Stimulated activated CD4-positive, alpha-beta T cell treated with anti-CD3 and anti-CD28 coated beads, Interleukin-15, amount 100 ng/mL, for 24 hours (primary cell): ENCODE results near the gene HOXA9.
A peak's percentile ranks its signal among the peaks of the same experiment; 100 is the strongest.

Source experiments
- DNase-seq: peaks from one replicate; pipeline ENCODE4 v3.0.0-alpha.2; 2020

HOXA9 gene

DNA sequence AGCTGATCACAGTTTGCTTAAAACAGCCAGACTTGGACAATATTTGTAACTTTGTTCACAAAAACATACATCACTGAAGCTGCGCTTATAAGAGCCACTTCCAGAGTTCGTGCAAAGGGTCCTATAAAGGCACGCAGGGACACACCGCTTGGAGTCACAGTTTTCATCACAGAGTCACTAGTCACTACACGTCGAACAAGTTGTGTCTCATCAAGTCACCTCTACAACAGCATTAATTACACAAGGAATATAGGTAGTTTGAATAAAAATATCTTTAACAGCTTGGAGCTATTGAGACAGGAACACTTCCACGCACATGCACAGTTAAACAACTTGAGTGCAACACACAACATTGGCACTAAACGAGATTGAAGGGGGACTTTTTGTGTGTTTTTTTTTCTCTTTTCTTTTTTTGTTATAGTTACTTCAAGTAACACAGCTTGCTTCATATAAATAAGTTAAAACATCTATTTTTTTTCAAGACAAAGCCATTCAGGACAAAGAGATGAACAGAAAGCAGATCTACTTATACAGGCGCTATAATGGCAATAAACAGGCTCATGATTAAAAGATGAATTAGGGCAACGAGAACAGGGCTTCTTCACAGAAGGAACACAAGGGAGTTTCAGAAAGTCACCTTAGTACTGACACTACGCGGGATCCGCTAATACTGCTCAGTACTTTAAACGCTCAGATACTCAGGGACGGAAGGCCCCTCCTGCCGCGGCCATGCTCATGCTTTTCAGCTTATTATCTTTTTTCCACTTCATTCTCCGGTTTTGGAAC, 24.0 kb downstream of the HOXA9 start:
- DNase-seq: no peak

GRCh38 chr7:27140126-27140857, 25.0 kb downstream of the HOXA9 start:
- DNase-seq: no peak

GRCh38 chr7:27139334-27140125, 25.8 kb downstream of the HOXA9 start:
- DNase-seq: no peak

DNA sequence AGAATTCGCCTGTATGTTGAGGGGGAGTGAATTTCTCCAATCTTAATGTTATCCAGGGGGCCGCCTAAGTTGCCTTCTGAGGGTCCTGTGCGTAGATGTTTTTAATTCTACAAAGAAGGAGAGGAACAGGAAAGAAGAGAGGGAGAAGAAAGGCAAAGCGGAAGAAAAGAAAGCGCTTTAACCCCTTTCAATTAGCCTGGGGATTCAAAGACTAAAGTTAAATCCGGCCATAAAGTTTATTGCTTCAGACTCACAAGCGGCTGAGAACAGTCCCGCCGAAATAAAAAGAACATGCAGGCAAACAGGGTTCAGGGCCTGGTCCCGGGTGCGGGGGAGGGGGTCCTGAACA, 26.4 kb downstream of the HOXA9 start:
- no peak for DNase-seq

GRCh38 chr7:27138472-27138871, 26.9 kb downstream of the HOXA9 start:
- DNase-seq: no peak

GRCh38 chr7:27137640-27138315, 27.6 kb downstream of the HOXA9 start:
- no peak for DNase-seq

GRCh38 chr7:27134392-27134791, 30.9 kb downstream of the HOXA9 start:
- DNase-seq: no peak

GRCh38 chr7:27133409-27134231, 31.7 kb downstream of the HOXA9 start:
- DNase-seq: no peak

- DNase-seq: no peak
Observed at GRCh38 chr7:27132978-27133377, 32.4 kb downstream of the HOXA9 start.

GRCh38 chr7:27132214-27132613, 33.1 kb downstream of the HOXA9 start:
- DNase-seq: no peak

DNA sequence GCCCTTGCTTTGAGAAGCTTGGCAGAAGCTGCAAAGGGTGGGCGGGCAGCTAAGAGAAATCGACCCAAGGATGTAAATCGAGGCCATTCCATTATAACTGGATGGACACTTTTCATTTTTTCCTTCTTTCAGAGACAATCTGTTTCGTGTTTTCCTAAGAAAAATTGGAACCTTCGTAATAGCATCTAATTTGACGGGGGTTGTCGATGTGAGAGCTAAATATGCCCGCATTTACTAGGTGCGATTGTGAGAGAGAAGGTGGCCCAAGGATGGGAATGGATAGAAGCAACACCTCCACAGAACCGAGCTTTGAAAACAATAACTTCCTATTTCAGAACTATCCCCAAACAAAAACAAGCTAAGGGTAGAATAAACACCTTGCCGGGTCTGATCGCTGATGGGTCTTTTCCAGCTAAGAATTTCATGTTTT, 33.9 kb downstream of the HOXA9 start:
- DNase-seq: no peak

GRCh38 chr7:27130540-27131389, 34.6 kb downstream of the HOXA9 start, which contains the start of gene HOXA4:
HOXA4 (minus strand) TSS chr7:27130757; CDS start chr7:27130733, 24 bp downstream.
- peak; percentile 77 for DNase-seq

DNA sequence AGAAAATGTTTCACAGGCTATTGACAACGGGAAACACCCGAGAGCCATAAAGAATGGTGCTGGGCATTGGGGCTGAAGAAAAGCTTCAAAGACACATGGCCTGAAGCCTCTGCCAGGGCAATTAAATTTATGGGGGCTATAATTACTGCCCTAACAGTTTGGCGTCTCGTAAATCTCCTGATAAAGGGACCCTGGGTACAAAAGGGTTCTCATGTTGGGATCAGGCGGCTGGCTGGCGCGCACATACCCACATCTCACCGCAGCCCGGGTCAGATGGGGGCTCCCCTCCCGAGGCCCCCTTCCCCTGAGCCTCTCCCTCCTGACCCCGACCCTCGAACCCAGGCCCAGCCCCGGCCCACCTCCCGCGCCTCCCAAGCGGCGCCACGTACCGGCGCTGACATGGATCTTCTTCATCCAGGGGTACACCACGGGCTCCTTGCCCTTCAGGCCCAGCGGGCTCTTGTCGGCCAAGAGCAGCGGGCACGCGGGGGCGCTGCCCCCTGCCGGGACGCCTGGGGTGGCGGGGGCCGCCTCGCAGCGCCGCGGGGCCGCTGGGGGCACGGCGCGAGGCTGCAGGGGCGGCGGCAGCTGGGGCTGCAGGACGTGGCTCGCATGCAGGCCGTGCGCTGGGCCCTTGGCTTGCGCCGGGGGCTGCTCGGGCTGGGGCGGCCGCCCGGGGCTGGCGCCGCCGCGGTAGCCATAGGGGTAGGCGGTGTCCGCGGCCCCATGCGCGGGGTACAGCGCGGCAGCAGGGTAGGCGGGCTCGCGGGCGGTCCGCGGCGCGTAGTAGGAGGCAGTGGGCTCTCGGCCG, 35.4 kb downstream of the HOXA9 start:
- DNase-seq: no peak

- DNase-seq: no peak
Observed at GRCh38 chr7:27128776-27129728, 36.3 kb downstream of the HOXA9 start.

- no peak for DNase-seq
Observed at GRCh38 chr7:27128034-27128433, 37.3 kb downstream of the HOXA9 start.

DNA sequence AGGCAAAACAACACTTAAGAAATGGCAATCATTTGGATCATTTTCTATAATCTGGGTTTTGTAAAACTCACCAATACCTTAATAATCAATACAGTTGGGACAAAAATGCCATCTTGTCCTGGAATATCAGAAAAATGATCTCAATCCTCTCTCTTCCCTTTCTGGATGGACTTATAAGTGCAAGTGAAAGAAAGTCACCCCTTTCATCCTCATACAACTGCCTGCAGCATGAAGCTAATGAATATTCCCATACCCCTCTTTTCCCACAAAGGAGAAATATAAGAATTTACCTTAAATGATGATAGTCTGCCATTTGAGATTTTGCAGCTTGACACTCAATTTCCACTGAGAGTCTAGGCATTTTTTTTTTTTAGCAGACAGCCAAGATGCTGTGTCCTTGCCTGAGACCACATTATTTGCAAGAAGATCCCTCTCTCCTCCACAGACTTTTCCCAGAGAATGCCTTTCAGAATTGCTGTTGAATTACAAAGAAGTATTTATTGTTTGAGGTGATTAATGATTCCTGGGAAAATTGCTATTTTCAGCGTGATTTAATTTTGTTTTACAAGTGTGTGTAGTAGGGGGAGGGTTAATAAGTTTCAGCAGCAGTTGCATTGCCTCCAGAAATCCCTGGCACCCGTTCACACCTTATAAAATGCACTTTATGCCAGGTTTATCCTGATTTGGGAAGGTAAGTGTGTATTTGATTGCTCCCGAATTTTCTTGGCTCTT, 38.6 kb downstream of the HOXA9 start:
- no peak for DNase-seq

GRCh38 chr7:27125986-27126394, 39.3 kb downstream of the HOXA9 start:
- no peak for DNase-seq
